HCT116 (cell line): ENCODE data around the gene ZFHX3. TPM values are rescaled to one million over a fixed set of nuclear protein-coding genes. Genes with fewer than 3 reads are reported as not detected.

Experiments
- ATAC-seq: fragments of 200-7000 bp; cut with Tn5 transposase; 2 replicates; pipeline ENCODE4 v1.9.1; 2020; ENCODE audit warnings: mild to moderate bottlenecking, moderate library complexity
- BruUV-seq: library from RNA; stranded (reverse); fragments of 400-500 nt; replicated peaks from 2 replicates; lab custom pipeline; 2021; lab: Mats Ljungman, UMichigan
- CTCF ChIA-PET: fragments of 300-600 bp; sonication (Branson Sonifier 250); formaldehyde crosslinking; loops from one replicate; lab custom pipeline; 2021; ENCODE audit warnings: antibody characterized with exemption; lab: Charles Lee
- POLR2A ChIA-PET: fragments of 300-600, 350-600 bp; sonication (Branson Sonifier 250); formaldehyde crosslinking; loops from one replicate; lab custom pipeline; 2021; ENCODE audit warnings: antibody characterized with exemption; lab: Charles Lee
- RAD21 ChIA-PET, 2 experiments: fragments of 300-600 bp; sonication (Branson Sonifier 250); formaldehyde crosslinking; loops; one replicate each; lab custom pipeline; 2023; ENCODE audit warnings: low total read pairs in 2 of 2; ENCODE audit not compliant: uncharacterized antibody in 2 of 2, unreplicated experiment in 2 of 2, low non-redundant PET in 1 of 2; lab: Charles Lee
- DNase-seq: peaks from one replicate; pipeline ENCODE4 v3.0.0-alpha.2; 2010; ENCODE audit warnings: low read depth, low spot score
- H2AFZ ChIP-seq: fragments of 200-600 bp; shearing (Covaris generic), sonication (generic); 2 replicates; pipeline ENCODE4 v1.6.1; 2017; ENCODE audit warnings: low read depth, mixed run types, mixed read lengths, antibody characterized with exemption, low read length; ENCODE audit not compliant: poor library complexity, severe bottlenecking
- H3K27ac ChIP-seq: 2 replicates; pipeline ENCODE4 v1.5.1; 2012; ENCODE audit warnings: low read depth, low read length
- H3K27me3 ChIP-seq: fragments of 200-600 bp; sonication (generic); 2 replicates; pipeline ENCODE4 v1.6.1; 2016; ENCODE audit warnings: mixed run types, low read length, mixed read lengths; ENCODE audit not compliant: insufficient read depth
- H3K36me3 ChIP-seq, 2 experiments: fragments of 200-500 bp in 1 of 2; fragments of 200-600 bp in 1 of 2; sonication (Bioruptor generic) in 1 of 2; sonication (generic) in 1 of 2; 2 replicates each; pipeline versions ENCODE4 v1.5.1 to v1.6.1; 2014 to 2016; ENCODE audit warnings: low read length in 2 of 2, inconsistent platforms in 1 of 2, mixed read lengths in 1 of 2, mixed run types in 1 of 2; ENCODE audit not compliant: insufficient read depth in 2 of 2, control insufficient read depth in 1 of 2
- H3K4me1 ChIP-seq, 2 experiments: fragments of 200-600 bp in 1 of 2; sonication (generic) in 1 of 2; 2 replicates each; pipeline versions ENCODE4 v1.5.1 to v1.6.1; 2012 to 2017; ENCODE audit warnings: low read length in 2 of 2, inconsistent platforms in 1 of 2, mild to moderate bottlenecking in 1 of 2, mixed read lengths in 1 of 2, mixed run types in 1 of 2, moderate library complexity in 1 of 2; ENCODE audit not compliant: insufficient read depth in 2 of 2, control insufficient read depth in 1 of 2
- H3K4me2 ChIP-seq: fragments of 200-600 bp; sonication (generic); 2 replicates; pipeline ENCODE4 v1.6.1; 2017; ENCODE audit warnings: mixed run types, low read length, mixed read lengths
- H3K4me3 ChIP-seq, 2 experiments: fragments of 200-600 bp in 1 of 2; sonication (generic) in 1 of 2; replicated peaks in 1 of 2; 2 replicates each; pipeline ENCODE4 v1.5.1; 2011 to 2016; ENCODE audit warnings: low read length in 2 of 2, control low read depth in 1 of 2, low read depth in 1 of 2, mild to moderate bottlenecking in 1 of 2, mixed read lengths in 1 of 2, mixed run types in 1 of 2
- H3K79me2 ChIP-seq: fragments of 200-600 bp; sonication (generic); 2 replicates; pipeline ENCODE4 v1.6.1; 2017; ENCODE audit warnings: mild to moderate bottlenecking, mixed run types, low read length, moderate library complexity, mixed read lengths; ENCODE audit not compliant: insufficient read depth
- H3K9ac ChIP-seq: fragments of 200-600 bp; sonication (generic); 2 replicates; pipeline ENCODE4 v1.6.1; 2016; ENCODE audit warnings: low read length, mixed read lengths
- H3K9me2 ChIP-seq: fragments of 200-600 bp; sonication (generic), shearing (Covaris generic); 2 replicates; pipeline ENCODE4 v1.6.1; 2017; ENCODE audit warnings: mixed run types, mild to moderate bottlenecking, moderate library complexity; ENCODE audit not compliant: insufficient read depth
- H3K9me3 ChIP-seq, 2 experiments: fragments of 200-500 bp in 1 of 2; fragments of 200-600 bp in 1 of 2; sonication (Bioruptor generic) in 1 of 2; sonication (generic) in 1 of 2; 2 replicates each; pipeline ENCODE4 v1.6.1; 2014 to 2017; ENCODE audit warnings: low read length in 2 of 2, mixed read lengths in 2 of 2, inconsistent platforms in 1 of 2, low read depth in 1 of 2, mild to moderate bottlenecking in 1 of 2, mixed run types in 1 of 2, moderate library complexity in 1 of 2; ENCODE audit not compliant: control insufficient read depth in 1 of 2, insufficient read depth in 1 of 2
- H4K20me1 ChIP-seq: fragments of 200-600 bp; sonication (generic), shearing (Covaris generic); 2 replicates; pipeline ENCODE4 v1.6.1; 2017; ENCODE audit warnings: mixed run types, mild to moderate bottlenecking, moderate library complexity; ENCODE audit not compliant: insufficient read depth
- CBX3 ChIP-seq: IDR thresholded peaks from 2 replicates; pipeline ENCODE4 v1.6.1; 2012; ENCODE audit warnings: low read depth
- CEBPB ChIP-seq: IDR thresholded peaks from 2 replicates; pipeline ENCODE4 v1.6.1; 2012; ENCODE audit warnings: low read depth
- EGR1 ChIP-seq: IDR thresholded peaks from 2 replicates; pipeline ENCODE4 v1.6.1; 2012; ENCODE audit warnings: low read depth
- ELF1 ChIP-seq: IDR thresholded peaks from 2 replicates; pipeline ENCODE4 v1.6.1; 2012; ENCODE audit warnings: low read depth, borderline replicate concordance
- EZH2 ChIP-seq: fragments of 200-600 bp; sonication (generic); IDR thresholded peaks from 2 replicates; pipeline ENCODE4 v1.6.1; 2017; ENCODE audit warnings: antibody characterized with exemption, mixed run types
- FOSL1 ChIP-seq: IDR thresholded peaks from 2 replicates; pipeline ENCODE4 v1.6.1; 2012; ENCODE audit warnings: low read depth
- RAD21 ChIP-seq: IDR thresholded peaks from 2 replicates; pipeline ENCODE4 v1.6.1; 2012; ENCODE audit warnings: low read depth, mild to moderate bottlenecking
- REST ChIP-seq: IDR thresholded peaks from 2 replicates; pipeline ENCODE4 v1.6.1; 2012; ENCODE audit warnings: low read depth
- SRF ChIP-seq: IDR thresholded peaks from 2 replicates; pipeline ENCODE4 v1.6.1; 2012; ENCODE audit warnings: low read depth
- ZFX ChIP-seq: fragments of 450-650 bp; IDR thresholded peaks from 2 replicates; pipeline ENCODE4 v1.6.1; 2017
- intact Hi-C: fragments of 100-400 bp; cut with micrococcal nuclease; formaldehyde crosslinking; loops from 2 replicates; pipeline ENCODE4 v1.10.0; 2022
- total RNA-seq: library from RNA; stranded (reverse); gene quantifications from one replicate; pipeline ENCODE4 v1.2.1, GENCODE V29; 2021; ENCODE audit not compliant: unreplicated experiment
- TF ChIP-seq, protein P1 (sequence below): IDR thresholded peaks from 2 replicates; pipeline ENCODE4 v1.6.1; 2011; ENCODE audit warnings: mild to moderate bottlenecking, low read length, moderate library complexity; ENCODE audit not compliant: insufficient replicate concordance; ENCODE audit errors: extremely low read depth

Gene ZFHX3
- total RNA-seq, 1 experiment from 2014 or later: 6.3 TPM

- TF ChIP-seq ZFX (no peak), REST (no peak), EZH2 (no peak), EGR1 (no peak), RAD21 (no peak), CEBPB (no peak), CBX3 (no peak), FOSL1 (no peak), SRF (no peak), ELF1 (no peak)
- TF ChIP-seq, protein P1, sequence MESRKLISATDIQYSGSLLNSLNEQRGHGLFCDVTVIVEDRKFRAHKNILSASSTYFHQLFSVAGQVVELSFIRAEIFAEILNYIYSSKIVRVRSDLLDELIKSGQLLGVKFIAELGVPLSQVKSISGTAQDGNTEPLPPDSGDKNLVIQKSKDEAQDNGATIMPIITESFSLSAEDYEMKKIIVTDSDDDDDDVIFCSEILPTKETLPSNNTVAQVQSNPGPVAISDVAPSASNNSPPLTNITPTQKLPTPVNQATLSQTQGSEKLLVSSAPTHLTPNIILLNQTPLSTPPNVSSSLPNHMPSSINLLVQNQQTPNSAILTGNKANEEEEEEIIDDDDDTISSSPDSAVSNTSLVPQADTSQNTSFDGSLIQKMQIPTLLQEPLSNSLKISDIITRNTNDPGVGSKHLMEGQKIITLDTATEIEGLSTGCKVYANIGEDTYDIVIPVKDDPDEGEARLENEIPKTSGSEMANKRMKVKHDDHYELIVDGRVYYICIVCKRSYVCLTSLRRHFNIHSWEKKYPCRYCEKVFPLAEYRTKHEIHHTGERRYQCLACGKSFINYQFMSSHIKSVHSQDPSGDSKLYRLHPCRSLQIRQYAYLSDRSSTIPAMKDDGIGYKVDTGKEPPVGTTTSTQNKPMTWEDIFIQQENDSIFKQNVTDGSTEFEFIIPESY: no peak
- intact Hi-C loops: no loop called here
- RAD21 ChIA-PET: no interaction called here
- no TSS peak for BruUV-seq
- Histone ChIP-seq H3K27me3 (no peaks in the 10 kb centered on the region), H3K79me2 (no peaks in the 10 kb centered on the region), H3K9me3 (no peaks in the 10 kb centered on the region), H3K4me1 (peaks cover 37 to 38% of the 10 kb centered on the region in 2 experiments), H3K9me2 (no peaks in the 10 kb centered on the region), H3K36me3 (no peaks in the 10 kb centered on the region), H3K4me3 (no peak overlapping the region), H3K27ac (no peak overlapping the region), H4K20me1 (no peaks in the 10 kb centered on the region), H3K9ac (no peak overlapping the region), H2AFZ (no peak overlapping the region), H3K4me2 (no peak overlapping the region)
- POLR2A ChIA-PET: no interaction called here
- ATAC-seq (no peak), DNase-seq (no peak)
- CTCF ChIA-PET: no interaction called here
Observed at GRCh38 chr16:72873853-72874252, 174.1 kb downstream of the ZFHX3 start.
